Astrocyte (in vitro differentiated cells and primary cell): ENCODE data around the gene USP3. TPM values are rescaled to one million over a fixed set of nuclear protein-coding genes. Genes with fewer than 3 reads are reported as not detected.

ENCODE experiments used
- DNase-seq: peaks from one replicate; pipeline ENCODE4 v3.0.0-alpha.2; 2010; ENCODE audit warnings: low read depth
- FAIRE-seq: peaks from 2 replicates; lab custom pipeline; 2011; peaks lifted over from hg19 to GRCh38; lab: Jason Lieb, UNC
- H2AFZ ChIP-seq: 2 replicates; pipeline ENCODE4 v1.6.0; 2012; ENCODE audit warnings: low read depth, low read length, inconsistent platforms
- H3K27ac ChIP-seq: 2 replicates; pipeline ENCODE4 v1.5.1; 2011; ENCODE audit warnings: low read depth, low read length, inconsistent platforms
- H3K27me3 ChIP-seq: 2 replicates; pipeline ENCODE4 v1.6.0; 2011; ENCODE audit warnings: low read length, inconsistent platforms; ENCODE audit not compliant: insufficient read depth
- H3K36me3 ChIP-seq: 2 replicates; pipeline ENCODE4 v1.5.1; 2011; ENCODE audit warnings: low read length, inconsistent platforms; ENCODE audit not compliant: insufficient read depth
- H3K4me1 ChIP-seq: 2 replicates; pipeline ENCODE4 v1.5.1; 2011; ENCODE audit warnings: low read length, inconsistent platforms; ENCODE audit not compliant: insufficient read depth
- H3K4me2 ChIP-seq: 2 replicates; pipeline ENCODE4 v1.6.0; 2012; ENCODE audit warnings: low read length, inconsistent platforms
- H3K4me3 ChIP-seq: 2 replicates; pipeline ENCODE4 v1.5.1; 2011; ENCODE audit warnings: low read depth, mild to moderate bottlenecking, low read length, inconsistent platforms; ENCODE audit not compliant: insufficient read depth
- H3K79me2 ChIP-seq: 2 replicates; pipeline ENCODE4 v1.6.0; 2012; ENCODE audit warnings: mild to moderate bottlenecking, low read length, inconsistent platforms; ENCODE audit not compliant: insufficient read depth
- H3K9ac ChIP-seq: 2 replicates; pipeline ENCODE4 v1.6.0; 2012; ENCODE audit warnings: mild to moderate bottlenecking, low read length, inconsistent platforms
- H3K9me3 ChIP-seq: 2 replicates; pipeline ENCODE4 v1.5.1; 2012; ENCODE audit warnings: low read depth, mild to moderate bottlenecking, low read length, inconsistent platforms; ENCODE audit not compliant: insufficient read depth
- H4K20me1 ChIP-seq: 2 replicates; pipeline ENCODE4 v1.6.0; 2012; ENCODE audit warnings: low read length, inconsistent platforms; ENCODE audit not compliant: insufficient read depth
- H3K27ac Mint-ChIP-seq: one replicate; pipeline ENCODE4 v1.8.0; 2021; ENCODE audit warnings: mild to moderate bottlenecking, mixed read lengths; ENCODE audit not compliant: unreplicated experiment
- H3K27me3 Mint-ChIP-seq: one replicate; pipeline ENCODE4 v1.8.0; 2021; ENCODE audit warnings: low read depth, mixed read lengths; ENCODE audit not compliant: unreplicated experiment
- H3K36me3 Mint-ChIP-seq: one replicate; pipeline ENCODE4 v1.8.0; 2021; ENCODE audit warnings: low read depth, mixed read lengths; ENCODE audit not compliant: unreplicated experiment
- H3K4me1 Mint-ChIP-seq: one replicate; pipeline ENCODE4 v1.8.0; 2021; ENCODE audit warnings: low read depth, mixed read lengths; ENCODE audit not compliant: unreplicated experiment
- H3K4me3 Mint-ChIP-seq: one replicate; pipeline ENCODE4 v1.8.0; 2021; ENCODE audit warnings: mild to moderate bottlenecking, moderate library complexity, mixed read lengths; ENCODE audit not compliant: unreplicated experiment
- H3K9me3 Mint-ChIP-seq: one replicate; pipeline ENCODE4 v1.8.0; 2021; ENCODE audit warnings: mild to moderate bottlenecking, mixed read lengths; ENCODE audit not compliant: unreplicated experiment
- CTCF ChIP-seq: IDR thresholded peaks from 2 replicates; pipeline ENCODE4 v1.5.1; 2011; ENCODE audit warnings: low read depth, mild to moderate bottlenecking, inconsistent platforms, low read length, moderate library complexity; ENCODE audit not compliant: insufficient read depth
- EZH2 ChIP-seq: IDR thresholded peaks from 2 replicates; pipeline ENCODE4 v1.6.1; 2012; ENCODE audit warnings: mild to moderate bottlenecking, low read length, inconsistent platforms; ENCODE audit not compliant: insufficient read depth
- total RNA-seq: library from RNA; stranded (reverse); gene quantifications from 2 replicates; pipeline ENCODE4 v1.2.1, GENCODE V29; 2021

USP3 gene
- total RNA-seq, 1 donor from 2014 or later = 38.1 TPM

- Mint-ChIP-seq H3K9me3 (no peaks in the 10 kb centered on the region), H3K27ac (no peak overlapping the region), H3K4me3 (no peak overlapping the region), H3K4me1 (peaks cover 23% of the 10 kb centered on the region), H3K27me3 (peaks cover 5% of the 10 kb centered on the region), H3K36me3 (no peaks in the 10 kb centered on the region)
- Histone ChIP-seq H3K27ac (no peak overlapping the region), H3K9ac (no peak overlapping the region), H3K4me3 (no peak overlapping the region), H3K79me2 (no peaks in the 10 kb centered on the region), H3K4me1 (peaks cover 14% of the 10 kb centered on the region), H3K27me3 (no peaks in the 10 kb centered on the region), H3K4me2 (no peak overlapping the region), H3K36me3 (no peaks in the 10 kb centered on the region), H4K20me1 (no peaks in the 10 kb centered on the region), H3K9me3 (no peaks in the 10 kb centered on the region), H2AFZ (no peak overlapping the region)
- TF ChIP-seq CTCF (no peak), EZH2 (no peak)
- FAIRE-seq (no peak), DNase-seq (no peak)
Observed at GRCh38 chr15:63495780-63496488, 8.5 kb upstream of the USP3 start.

- H3K4me3 Mint-ChIP-seq = no peak overlapping the region
- no peak for TF ChIP-seq EZH2
- TF ChIP-seq CTCF = no peak
- FAIRE-seq = no peak
- no peak overlapping the region for H3K27ac Mint-ChIP-seq
- Histone ChIP-seq H2AFZ (no peak overlapping the region), H3K9ac (no peak overlapping the region), H3K27ac (no peak overlapping the region), H3K4me2 (no peak overlapping the region), H3K4me1 (peaks cover 23% of the 10 kb centered on the region), H3K79me2 (no peaks in the 10 kb centered on the region), H3K36me3 (no peaks in the 10 kb centered on the region), H4K20me1 (no peaks in the 10 kb centered on the region), H3K4me3 (no peak overlapping the region), H3K9me3 (no peaks in the 10 kb centered on the region), H3K27me3 (no peaks in the 10 kb centered on the region)
- DNase-seq = no peak
- H3K27me3 Mint-ChIP-seq = no peaks in the 10 kb centered on the region
- H3K4me1 Mint-ChIP-seq = peaks cover 19% of the 10 kb centered on the region
- H3K36me3 Mint-ChIP-seq = no peaks in the 10 kb centered on the region
- H3K9me3 Mint-ChIP-seq = no peaks in the 10 kb centered on the region
Observed at GRCh38 chr15:63497642-63498467, 6.5 kb upstream of the USP3 start.
